ENCODE measurements around the gene EPS15.

- TF ChIP-seq CTCF (optimal IDR thresholded peaks at IDR 0.05 in 1 of 3, IDR thresholded peaks at IDR 0.05 in 1 of 3, conservative IDR thresholded peaks at IDR 0.05 in 1 of 3; ENCODE audit: extremely low read depth in 1 of 3, insufficient read depth in 2 of 3, low read length in 3 of 3) (no peak), EZH2 (IDR thresholded peaks at IDR 0.05; ENCODE audit: low read length) (no peak)
These were observed 34.8 kb upstream of the EPS15 start for GRCh38 chr1:51553911-51554310.

Measured in keratinocyte (primary cell).